HFF-Myc (cell line): ENCODE data around the gene CFDP1.

ENCODE experiments used
- DNase-seq: peaks from one replicate; pipeline ENCODE4 v3.0.0-alpha.2; 2011; ENCODE audit warnings: low read depth; ENCODE audit errors: extremely low read depth
- H3K4me3 ChIP-seq: replicated peaks from 2 replicates; pipeline ENCODE4 v1.5.1; 2011; ENCODE audit warnings: low read depth, mild to moderate bottlenecking, control low read depth, low read length
- TF ChIP-seq, protein P1 (sequence below): IDR thresholded peaks from 2 replicates; pipeline ENCODE4 v1.5.1; 2012; ENCODE audit warnings: mild to moderate bottlenecking, low read depth, low read length, control low read depth; ENCODE audit errors: missing control alignments

Gene CFDP1

DNA sequence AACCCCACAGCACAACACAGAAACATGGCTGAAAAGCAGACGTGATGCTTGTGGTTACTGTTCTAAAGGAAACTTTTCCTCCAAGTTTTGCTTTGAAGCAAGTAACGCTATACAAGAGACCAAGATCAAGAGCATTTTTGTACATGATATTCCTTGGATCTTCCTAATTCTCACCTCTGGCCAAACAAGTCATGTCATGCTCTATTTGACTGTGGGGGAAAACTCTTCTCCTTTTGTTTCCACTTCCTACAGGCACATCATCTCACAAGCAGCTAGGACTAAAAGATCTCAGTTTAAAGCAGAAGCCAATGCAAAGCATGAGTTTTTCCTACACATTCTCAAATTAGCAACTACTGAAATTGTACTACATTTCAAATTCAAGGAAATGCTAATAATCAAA, 50.7 kb downstream of the CFDP1 start:
- no peak overlapping the region for H3K4me3 ChIP-seq
- DNase-seq = no peak
- TF ChIP-seq, protein P1, sequence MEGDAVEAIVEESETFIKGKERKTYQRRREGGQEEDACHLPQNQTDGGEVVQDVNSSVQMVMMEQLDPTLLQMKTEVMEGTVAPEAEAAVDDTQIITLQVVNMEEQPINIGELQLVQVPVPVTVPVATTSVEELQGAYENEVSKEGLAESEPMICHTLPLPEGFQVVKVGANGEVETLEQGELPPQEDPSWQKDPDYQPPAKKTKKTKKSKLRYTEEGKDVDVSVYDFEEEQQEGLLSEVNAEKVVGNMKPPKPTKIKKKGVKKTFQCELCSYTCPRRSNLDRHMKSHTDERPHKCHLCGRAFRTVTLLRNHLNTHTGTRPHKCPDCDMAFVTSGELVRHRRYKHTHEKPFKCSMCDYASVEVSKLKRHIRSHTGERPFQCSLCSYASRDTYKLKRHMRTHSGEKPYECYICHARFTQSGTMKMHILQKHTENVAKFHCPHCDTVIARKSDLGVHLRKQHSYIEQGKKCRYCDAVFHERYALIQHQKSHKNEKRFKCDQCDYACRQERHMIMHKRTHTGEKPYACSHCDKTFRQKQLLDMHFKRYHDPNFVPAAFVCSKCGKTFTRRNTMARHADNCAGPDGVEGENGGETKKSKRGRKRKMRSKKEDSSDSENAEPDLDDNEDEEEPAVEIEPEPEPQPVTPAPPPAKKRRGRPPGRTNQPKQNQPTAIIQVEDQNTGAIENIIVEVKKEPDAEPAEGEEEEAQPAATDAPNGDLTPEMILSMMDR = no peak

DNA sequence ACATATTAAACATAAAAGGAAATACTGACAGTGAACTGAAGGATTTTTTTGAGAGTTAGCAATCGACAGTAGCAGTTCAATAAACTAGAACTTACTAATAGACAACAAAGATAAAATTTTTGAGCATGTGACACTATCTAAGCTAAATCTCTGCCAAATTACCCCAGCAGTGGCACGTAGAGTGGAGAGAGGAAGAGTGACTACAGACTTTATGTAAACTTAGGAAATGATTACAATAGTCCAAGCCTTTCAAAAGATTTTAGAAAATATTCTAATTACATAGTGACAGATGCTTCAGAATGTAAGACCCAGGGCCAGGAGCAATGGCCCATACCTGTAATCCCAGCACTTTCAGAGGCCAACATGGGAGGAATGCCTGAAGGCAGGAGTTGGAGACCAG, 52.4 kb downstream of the CFDP1 start:
- DNase-seq = no peak

DNA sequence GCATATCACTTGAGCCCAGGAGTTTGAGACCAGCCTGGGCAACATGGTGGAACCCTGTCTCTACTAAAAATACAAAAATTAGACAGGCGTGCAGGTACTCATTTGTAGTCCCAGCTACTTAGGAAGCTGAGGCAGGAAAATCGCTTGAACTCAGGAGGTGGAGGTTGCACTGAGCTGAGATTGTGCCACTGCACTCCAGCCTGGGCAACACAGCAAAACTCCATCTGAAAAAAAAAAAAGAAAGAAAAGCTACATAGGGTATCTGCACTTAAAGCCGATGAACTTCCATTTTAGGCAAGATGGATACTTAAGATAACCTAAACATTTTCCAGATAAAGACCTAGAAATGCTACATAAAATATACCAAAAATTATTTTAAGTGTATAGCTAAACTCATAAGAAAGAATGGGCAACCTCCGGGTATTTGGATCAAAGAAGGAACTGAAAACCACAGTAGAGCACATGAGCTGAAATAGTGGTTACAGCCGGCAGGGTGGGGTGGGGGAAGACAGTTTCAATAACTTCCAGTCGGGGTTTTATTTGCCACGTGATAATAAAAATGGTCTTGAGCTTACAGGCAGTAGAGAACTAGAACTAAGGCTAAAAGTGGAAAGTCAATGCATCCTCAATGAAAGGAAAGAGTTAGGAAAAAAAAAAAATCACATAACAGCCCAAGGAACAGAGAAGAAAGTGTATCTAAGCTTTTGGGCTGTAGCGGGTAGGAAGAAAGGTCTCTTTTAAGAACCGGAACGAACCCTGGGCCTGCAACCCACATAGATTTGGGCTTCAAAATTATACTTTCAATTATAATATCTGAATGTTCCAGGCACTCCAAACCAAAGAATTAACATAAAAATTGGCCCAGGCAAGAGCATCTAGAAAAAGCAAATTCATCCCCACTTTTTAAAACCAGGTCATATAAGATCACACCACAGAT, 53.1 kb downstream of the CFDP1 start:
- no peak for DNase-seq
- TF ChIP-seq, protein P1 = no peak
- H3K4me3 ChIP-seq = no peak overlapping the region

More for the DNA sequence above, 52.4 kb downstream of the CFDP1 start:
- TF ChIP-seq, protein P1 = no peak
- H3K4me3 ChIP-seq = no peak overlapping the region

DNA sequence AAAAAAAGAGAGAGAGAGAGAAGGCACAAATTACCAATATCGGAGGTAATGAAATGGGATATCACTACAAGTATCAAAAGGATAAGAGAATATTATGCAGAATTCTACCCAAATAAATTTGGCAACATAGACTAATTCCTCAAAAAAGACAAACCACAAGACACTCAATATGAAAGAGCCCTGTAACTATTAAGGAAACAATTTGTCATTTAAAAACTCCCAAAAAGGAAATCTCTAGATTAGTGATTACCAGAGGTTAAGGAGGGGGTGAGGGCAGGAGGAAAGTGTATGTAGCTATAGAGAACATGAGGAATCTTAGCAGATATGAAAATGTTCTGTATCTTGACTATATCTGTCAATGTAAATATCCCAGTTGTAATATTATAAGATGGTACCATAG, 54.0 kb downstream of the CFDP1 start:
- no peak for DNase-seq
- TF ChIP-seq, protein P1 = no peak

DNA sequence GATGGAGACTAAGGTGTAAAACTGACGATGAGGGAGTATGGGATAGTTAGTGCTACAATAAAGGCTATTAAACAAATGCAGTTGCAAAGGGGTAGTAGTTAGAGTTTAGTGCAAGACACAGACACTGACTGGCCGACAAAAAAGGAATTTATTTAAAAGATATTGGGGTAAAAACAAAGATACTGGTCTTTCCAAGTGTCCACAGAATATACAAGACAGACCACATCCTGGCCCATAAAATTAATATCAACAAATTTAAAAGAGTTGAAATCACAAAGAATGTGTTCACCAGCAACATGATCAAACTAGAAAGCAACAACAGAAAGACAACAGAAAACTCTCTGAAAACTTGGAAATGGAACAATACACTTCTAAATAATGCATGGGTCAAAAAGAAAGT, 54.7 kb downstream of the CFDP1 start:
- no peak overlapping the region for H3K4me3 ChIP-seq
- DNase-seq = no peak
- TF ChIP-seq, protein P1 = no peak

More for the DNA sequence above, 54.0 kb downstream of the CFDP1 start:
- H3K4me3 ChIP-seq = no peak overlapping the region

DNA sequence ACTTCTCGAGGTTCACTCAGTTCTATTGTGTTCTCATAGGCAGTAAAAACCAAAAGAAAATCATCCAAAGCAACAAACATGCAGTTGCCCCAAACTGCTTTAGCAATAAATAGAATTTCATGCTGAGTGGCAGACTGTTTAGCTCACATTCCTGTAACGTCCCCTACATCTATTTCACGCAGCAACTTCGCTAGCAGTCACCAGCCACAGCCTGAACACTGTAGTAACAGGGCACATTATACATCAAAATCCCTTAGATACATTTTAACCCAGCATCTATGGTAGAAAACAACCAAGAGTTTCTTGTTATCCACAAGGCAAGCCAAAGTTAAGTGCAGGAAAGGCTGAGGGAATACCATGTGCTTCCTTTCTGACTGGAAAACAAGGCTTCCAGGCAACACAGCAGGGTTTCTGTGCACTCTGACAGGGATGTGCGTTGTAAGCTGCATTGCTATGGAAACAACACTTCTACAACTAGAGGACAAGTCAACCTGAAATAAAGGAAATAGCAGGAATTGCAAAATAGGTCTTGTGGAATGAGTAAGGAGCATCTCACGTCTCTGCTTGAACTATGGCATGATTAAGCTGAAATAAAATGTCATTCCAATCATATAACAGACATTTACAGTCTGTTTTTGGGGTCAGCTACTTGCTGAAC, 55.4 kb downstream of the CFDP1 start:
- DNase-seq = peak; percentile 80
- TF ChIP-seq, protein P1 = no peak

More for the DNA sequence above, 55.4 kb downstream of the CFDP1 start:
- no peak overlapping the region for H3K4me3 ChIP-seq
